Gastrocnemius medialis (tissue), 4 donors: Measurements from ENCODE around the gene TFAP2B.

Experiments used
- CTCF ChIP-seq, 5 experiments: fragments of 450-650 bp in 3 of 5; fragments of 200-600 bp in 2 of 5; sonication (generic) in 2 of 5; IDR thresholded peaks in 4 of 5; conservative IDR thresholded peaks in 1 of 5; 1 replicate in 4 of 5; 2 replicates in 1 of 5; pipeline ENCODE4 v1.5.1; 2016 to 2019; ENCODE audit warnings: antibody characterized with exemption in 5 of 5, mild to moderate bottlenecking in 3 of 5, moderate library complexity in 3 of 5
- POLR2A ChIP-seq, 2 donors: fragments of 450-650 bp; IDR thresholded peaks; one replicate each; pipeline ENCODE4 v1.6.1; 2017; ENCODE audit warnings: antibody characterized with exemption in 2 of 2, mild to moderate bottlenecking in 2 of 2, moderate library complexity in 2 of 2

- TF ChIP-seq CTCF (IDR thresholded peaks at IDR 0.05 in 4 of 5, conservative IDR thresholded peaks at IDR 0.05 in 1 of 5): no peak
- no peak for TF ChIP-seq POLR2A (IDR thresholded peaks at IDR 0.05)
These were observed 30.5 kb downstream of the TFAP2B start for GRCh38 chr6:50848989-50849795.
